PC-3 (cell line): ENCODE measurements around the gene MOK.

Experiments
- CTCF ChIP-seq: fragments of 300-600 bp; sonication (generic); conservative IDR thresholded peaks from 2 replicates; pipeline ENCODE4 v1.5.1; 2017; ENCODE audit warnings: antibody characterized with exemption, low read depth, mild to moderate bottlenecking, low read length
- EZH2 ChIP-seq: fragments of 300-600 bp; sonication (generic); IDR thresholded peaks from one replicate; pipeline ENCODE4 v1.6.1; 2017; ENCODE audit warnings: antibody characterized with exemption, mild to moderate bottlenecking, low read length; ENCODE audit not compliant: unreplicated experiment
- EZH2phosphoT487 ChIP-seq: fragments of 300-600 bp; sonication (generic); IDR thresholded peaks from 2 replicates; pipeline ENCODE4 v1.6.1; 2018; ENCODE audit warnings: mild to moderate bottlenecking, antibody characterized with exemption, low read length, borderline replicate concordance

- TF ChIP-seq CTCF (no peak), EZH2 (no peak), EZH2phosphoT487 (no peak)
Observed at GRCh38 chr14:102217399-102217798, 87.6 kb downstream of the MOK start.
